Frontal cortex (tissue), 4 donors: Measurements from ENCODE around the gene MAP1LC3A. TPM values are rescaled to one million over a fixed set of nuclear protein-coding genes. Genes with fewer than 3 reads are reported as not detected.
A peak's percentile ranks its signal among the peaks of the same experiment; 100 is the strongest.

ENCODE experiments used
- DNase-seq, 2 donors: peaks; one replicate each; pipeline ENCODE4 v3.0.0; 2012; ENCODE audit warnings: low spot score in 2 of 2
- FAIRE-seq: peaks from 2 replicates; lab custom pipeline; 2012; peaks lifted over from hg19 to GRCh38; lab: Jason Lieb, UNC
- total RNA-seq: library from RNA; depleted of rRNA; stranded (reverse); fragments of >200 nt; gene quantifications from one replicate; pipeline ENCODE4 v1.2.3, GENCODE V29; 2014
- donor health status: control.
- donor health status: control.
- donor health status: control.

The MAP1LC3A gene
- total RNA-seq, 1 donor from 2014 or later = 43.2 TPM

DNA sequence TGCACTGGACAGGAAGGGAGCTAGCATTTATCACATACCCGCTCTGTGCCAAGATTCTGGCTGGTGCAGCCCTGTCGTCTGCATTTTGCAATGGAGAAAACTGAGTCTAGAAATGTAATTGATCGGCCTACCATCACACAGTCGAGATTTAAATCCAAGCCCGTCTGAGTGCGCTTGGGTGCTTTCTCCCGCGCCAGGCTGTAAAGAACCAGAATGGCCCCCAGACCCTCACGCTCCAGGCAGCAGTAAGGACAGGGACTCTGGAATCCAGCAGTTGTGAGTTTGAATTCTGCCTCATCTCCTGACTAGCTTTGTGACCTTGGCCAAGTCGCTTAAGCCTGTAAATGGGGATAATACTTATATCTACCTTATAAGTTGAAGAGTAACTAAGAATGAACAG is 31.5 kb upstream of the MAP1LC3A start:
- FAIRE-seq (no peak), DNase-seq (no peak)

DNA sequence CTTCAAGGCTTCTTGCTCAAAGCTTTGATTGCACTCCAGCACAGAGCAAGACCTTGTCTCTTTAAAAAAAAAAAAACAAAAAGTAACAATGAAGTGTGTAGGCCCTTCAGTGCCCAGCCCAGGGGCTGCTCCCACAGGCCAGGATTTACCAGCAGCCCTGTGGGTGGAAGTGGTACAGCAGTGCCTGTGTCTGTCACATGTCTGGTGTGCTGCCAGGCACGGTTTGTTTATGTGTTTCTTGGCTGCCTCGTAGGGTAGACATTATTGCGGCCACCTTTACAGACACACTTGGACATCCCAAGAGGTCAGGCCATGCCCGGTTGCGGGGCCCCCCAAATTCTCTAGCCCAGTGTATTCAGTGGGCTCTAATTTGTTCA is 29.6 kb upstream of the MAP1LC3A start:
- DNase-seq (no peak), FAIRE-seq (no peak)

DNA sequence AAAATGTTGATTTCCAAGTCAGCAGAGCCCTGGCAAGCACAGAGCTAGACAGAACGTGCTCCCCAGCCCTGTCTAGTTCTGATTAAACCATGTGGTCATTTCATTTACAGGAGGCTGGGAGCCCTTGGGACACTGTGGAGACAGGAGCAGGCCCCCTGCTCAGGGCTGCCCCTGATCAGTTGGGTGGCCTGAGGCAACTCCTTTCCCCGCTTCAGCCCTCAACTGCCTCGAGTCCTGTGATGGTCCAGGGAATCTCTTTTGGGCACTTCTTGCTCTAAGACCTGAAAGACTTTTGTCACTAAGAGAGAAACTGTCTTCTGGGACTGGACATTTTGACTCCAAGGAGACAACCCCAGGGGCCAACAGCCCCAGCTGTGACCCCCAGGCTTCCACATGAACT is 28.8 kb upstream of the MAP1LC3A start:
- FAIRE-seq = no peak
- DNase-seq = no peak

DNA sequence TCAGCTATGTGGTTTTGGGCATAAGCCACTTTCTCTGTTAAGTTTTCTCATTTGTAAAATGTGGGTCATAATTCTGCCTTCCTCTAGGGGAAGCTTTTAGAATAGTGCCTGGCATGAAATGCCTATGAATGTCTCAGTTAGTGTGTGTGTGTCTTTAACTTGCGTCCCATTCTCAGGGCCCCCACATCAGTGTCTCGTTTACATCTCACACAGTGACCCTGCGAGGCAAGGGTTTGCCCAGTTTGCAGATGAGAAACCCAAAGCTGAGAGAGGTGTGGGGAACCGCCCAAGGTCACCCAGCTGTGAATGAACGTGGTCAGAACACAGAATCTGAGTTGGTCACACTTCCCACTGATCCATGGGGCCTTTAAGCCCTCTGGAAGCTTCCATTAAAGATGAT is 28.2 kb upstream of the MAP1LC3A start:
- FAIRE-seq = no peak
- DNase-seq = no peak

DNA sequence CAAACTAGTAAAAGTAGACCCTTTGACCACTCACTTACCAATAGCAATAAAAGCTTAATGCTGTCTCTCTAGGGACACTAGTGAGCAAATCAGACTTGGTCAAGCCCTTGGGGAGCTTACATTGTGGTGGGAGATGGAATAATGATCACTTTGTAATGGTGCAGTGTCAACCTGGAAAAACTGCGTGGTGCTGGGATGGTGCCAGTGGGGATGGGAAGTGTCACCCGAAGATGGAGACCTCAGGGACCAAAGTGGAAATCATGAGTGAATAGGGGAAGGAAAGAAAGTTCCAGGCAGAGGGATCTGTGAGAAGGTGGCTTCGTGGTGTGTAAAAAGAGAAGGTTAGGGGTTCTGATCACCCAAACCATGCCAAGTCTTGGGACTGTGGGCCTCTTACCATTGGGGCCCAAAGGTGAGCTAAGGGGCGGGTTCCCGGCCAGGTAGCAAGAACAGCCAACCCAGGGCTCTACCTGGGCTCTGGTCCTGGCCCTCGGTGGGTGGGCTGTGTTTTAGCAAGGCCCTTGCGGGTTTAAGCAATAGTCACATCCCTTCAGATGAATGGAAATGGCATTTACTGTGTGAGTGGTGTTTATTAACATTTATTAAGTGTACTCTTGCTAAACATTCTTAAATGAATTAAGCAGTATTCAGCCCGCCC is 26.8 kb upstream of the MAP1LC3A start:
- no peak for DNase-seq

DNA sequence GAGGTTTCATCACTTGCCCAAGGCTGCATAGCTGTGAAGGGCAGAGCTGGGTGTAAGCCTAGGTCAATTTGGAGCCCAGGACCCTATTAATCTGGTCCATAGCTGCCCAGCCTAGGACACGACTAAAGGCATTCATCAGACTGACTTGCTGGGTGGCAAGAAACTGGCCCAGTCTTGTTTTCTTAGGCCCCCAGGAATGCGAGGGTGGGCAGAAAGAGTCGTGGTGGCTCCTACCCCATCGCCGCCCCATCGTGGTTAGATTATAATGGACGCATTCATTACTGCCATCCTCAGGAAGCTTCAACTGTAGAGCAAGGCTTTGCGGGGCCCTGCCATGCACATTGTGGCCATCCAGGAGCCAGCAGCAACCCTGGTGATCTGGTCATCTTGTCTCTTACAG is 26.2 kb upstream of the MAP1LC3A start:
- DNase-seq = no peak
- no peak for FAIRE-seq

More for the DNA sequence above, 26.8 kb upstream of the MAP1LC3A start:
- FAIRE-seq = no peak

DNA sequence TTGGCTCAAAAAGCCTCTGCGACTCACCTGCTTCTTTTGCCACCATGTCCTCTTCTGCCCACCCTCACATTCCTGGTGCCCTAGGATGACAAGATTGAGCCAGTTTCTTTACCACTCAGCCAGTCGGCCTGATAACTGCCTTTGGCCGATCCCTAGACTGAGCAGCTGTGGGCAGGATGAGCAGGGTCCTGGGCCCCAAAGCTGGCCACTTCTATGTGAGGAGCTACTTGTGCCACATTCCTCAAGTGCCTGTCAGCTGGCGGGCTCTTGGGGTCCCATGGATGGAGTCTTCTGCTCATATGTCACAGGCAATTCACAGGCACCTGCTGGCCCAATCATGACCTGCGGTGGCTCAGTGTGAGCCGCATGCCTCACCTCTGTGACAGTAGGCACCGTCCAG is 25.8 kb upstream of the MAP1LC3A start:
- FAIRE-seq (no peak), DNase-seq (no peak)

DNA sequence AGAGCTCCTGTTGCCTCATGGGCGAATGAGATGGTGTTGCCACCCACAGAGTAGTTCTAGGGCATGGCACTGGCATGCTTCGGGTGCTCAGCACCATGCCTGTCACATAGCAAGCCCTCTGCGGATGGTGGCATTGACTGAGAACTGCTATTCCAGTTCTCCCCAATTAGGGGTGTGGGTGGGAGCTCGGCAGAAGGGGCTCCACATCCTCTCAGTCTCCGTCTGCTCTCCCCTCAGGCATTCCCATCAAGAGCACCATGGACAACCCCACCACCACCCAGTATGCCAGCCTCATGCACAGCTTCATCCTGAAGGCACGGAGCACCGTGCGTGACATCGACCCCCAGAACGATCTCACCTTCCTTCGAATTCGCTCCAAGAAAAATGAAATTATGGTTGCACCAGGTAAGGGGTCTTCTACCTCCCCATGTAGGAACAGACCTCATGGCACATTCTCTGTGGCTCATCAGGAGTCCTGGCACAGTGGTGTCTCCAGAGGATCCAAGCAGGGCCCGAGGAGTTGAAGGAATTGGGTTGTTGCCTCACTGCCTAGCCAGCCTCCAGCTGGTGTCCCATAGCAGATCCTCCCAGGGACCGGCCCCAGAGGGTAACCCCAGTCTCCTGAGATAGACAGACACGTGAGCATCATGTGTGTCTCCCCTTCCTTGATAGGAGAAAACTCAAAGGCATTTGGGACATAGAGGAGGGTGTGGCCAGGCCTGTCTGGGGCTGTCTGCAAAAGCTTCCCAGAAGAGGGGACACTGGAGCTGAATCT is 23.9 kb upstream of the MAP1LC3A start:
- DNase-seq = no peak
- FAIRE-seq = no peak

DNA sequence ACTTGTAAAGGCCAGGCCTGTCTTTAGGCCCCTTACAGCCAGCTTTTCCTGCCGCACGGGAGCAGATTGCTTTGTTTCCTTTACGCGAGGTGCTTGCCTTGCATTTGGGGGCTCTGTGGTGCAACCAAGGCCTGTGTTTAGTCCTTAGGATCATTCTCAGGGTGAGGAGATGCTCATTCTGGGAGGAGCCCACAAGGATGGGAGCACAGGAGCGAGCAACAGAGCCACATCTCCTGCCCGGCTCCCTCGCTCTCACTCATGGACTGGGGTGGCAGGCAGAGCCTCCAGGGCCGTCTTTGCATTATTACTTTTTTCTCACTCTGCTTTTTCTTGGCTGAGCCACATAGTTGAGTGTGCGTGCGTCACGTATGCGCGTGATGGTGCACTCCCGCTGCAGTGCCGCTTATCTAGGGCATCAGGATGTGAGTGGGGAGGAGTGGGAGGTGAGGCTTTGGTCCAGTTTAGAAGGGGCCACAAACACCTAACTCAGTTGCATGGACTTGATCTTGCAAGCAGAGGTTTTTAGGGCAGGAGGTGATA is 23.1 kb upstream of the MAP1LC3A start:
- no peak for FAIRE-seq
- no peak for DNase-seq

DNA sequence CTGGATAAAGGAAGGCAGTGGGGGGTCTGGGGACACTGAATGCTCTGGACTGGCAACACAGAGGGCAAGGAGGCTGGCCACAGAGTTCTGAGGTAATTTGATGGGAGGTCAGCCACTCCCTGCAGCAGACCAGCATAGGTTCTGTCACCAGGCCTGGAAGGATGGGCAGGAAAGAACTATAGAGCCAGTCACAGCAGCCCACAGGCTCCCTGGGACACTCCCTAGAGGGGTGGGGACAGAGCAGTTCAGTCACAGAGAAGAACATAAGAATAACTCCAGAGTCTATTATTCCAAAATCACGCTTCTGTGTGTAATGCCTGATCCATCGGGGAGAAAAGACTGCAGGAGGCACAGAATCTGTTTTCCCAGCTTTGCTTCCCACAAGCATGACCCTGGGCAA is 22.7 kb upstream of the MAP1LC3A start:
- FAIRE-seq (no peak), DNase-seq (no peak)

DNA sequence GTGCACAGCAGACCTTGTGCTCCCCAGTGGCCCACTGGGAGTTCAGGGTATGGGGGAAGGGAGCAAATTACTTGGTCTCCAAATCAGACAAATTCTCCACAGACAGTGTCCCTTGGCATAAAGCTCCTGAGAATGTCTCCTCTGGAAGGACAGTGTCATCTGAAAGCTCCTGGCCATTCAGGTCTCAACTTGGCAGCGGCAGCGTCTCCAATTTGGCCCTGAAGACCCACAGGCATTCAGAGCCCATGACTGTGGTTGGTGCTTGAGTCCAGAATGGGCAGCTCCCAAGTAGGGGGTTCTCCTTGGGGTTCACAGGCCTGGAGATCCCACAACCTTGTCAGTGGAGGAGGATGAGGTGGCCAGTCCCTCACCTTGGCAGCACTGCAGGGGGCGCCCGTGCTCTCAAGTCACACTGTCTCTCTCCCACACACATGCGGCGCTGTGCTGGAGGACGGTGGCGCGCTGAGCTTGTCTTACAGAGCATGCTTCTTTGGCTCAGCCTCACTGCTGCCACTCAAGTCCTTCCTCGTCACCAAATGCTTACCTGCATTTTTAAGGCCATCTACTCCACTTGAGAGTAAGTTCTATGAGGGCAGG is 21.6 kb upstream of the MAP1LC3A start:
- no peak for FAIRE-seq
- DNase-seq = no peak

DNA sequence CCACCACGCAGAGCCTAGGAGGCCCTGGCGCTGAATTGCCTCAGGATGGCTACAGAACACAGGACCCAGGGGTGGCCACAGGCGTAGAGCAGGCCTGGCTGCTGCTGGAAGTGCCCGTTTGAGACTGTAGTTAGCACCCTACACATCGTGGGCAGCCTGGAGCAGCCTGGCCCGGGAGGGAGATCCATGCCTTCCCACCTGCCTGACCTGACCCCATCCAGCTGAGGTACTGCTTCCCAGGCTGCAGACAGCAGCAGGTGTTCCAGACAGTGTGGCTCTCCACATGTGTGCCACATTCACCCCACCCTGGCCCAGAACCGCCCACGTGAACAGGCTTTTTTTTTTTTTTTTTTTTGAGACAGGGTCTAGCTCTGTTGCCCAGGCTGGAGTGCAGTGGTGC is 20.9 kb upstream of the MAP1LC3A start:
- no peak for DNase-seq
- FAIRE-seq = no peak

DNA sequence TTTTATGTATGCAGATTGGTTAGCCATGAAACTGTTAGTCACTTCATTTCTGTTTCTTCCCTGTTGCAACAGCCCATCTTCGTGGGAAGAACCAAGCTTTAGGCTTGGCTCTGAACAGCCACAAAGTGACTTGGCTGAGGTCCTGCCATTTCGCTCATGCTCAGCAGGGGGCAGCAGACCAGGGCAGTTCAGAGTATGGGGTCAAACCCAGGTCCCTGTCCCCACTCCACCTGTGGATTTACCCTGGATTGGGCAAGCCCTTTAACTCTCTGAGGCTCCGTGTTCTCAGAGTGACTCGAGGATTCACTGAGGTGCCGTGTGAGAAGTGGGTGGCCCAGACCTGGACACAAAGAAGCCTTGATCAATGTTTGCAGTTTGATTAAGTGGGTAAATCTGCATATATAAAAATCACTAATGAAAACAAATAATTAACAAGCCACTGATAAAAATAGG is 19.8 kb upstream of the MAP1LC3A start:
- FAIRE-seq = no peak

DNA sequence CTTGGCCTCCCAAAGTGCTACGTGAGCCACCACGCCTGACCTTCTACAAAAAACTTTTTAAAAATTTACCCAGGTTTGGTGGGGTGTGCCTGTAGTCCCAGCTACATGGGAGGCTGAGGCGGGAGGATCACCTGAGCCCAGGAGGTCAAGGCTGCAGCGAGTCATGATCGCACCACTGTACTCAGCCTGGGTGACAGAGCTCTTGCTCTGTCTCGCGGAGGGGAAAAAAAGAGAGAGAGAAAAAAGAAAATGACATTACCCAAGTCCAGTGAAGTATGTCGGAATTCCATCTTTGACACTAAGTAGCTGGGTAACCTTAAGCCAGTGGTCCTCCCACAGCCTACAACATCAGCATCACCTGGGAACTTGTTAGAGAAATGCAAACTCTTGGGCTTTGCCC is 18.8 kb upstream of the MAP1LC3A start:
- FAIRE-seq (no peak), DNase-seq (no peak)

More for the DNA sequence above, 19.8 kb upstream of the MAP1LC3A start:
- peak in 1 of 2 donors; percentile 45 for DNase-seq

DNA sequence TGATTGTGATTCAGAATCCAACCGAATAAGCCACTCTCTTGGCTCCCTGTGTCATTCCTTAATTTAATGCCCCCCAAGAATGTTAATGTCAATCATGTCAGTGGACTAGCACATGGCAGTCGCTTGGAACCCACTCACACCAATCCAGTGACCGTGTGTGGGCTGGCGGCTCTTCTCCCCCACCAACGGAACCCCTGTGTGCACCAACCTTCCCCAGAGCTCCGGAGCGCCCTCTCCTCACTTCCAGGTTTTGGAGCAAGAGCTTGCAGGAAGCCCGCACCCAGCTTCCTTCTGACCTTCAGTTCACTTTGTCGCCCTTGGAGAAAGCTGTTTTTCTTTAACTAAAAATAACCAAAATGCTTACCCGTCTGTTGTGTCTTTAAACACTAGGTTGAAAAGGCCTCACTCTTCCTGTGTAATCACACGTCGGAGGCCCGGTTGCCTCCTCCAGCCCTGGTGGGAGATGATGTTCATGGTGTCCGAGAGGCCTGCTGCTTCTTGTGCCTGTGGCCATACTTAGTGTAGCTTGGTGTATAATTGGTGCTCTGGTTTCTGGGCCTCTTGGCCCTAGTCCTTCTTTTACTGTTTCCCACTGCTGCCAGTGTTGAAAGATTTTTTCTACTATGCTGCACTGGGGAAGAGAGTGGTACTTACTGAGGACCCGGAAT is 17.8 kb upstream of the MAP1LC3A start:
- DNase-seq = no peak
- no peak for FAIRE-seq

DNA sequence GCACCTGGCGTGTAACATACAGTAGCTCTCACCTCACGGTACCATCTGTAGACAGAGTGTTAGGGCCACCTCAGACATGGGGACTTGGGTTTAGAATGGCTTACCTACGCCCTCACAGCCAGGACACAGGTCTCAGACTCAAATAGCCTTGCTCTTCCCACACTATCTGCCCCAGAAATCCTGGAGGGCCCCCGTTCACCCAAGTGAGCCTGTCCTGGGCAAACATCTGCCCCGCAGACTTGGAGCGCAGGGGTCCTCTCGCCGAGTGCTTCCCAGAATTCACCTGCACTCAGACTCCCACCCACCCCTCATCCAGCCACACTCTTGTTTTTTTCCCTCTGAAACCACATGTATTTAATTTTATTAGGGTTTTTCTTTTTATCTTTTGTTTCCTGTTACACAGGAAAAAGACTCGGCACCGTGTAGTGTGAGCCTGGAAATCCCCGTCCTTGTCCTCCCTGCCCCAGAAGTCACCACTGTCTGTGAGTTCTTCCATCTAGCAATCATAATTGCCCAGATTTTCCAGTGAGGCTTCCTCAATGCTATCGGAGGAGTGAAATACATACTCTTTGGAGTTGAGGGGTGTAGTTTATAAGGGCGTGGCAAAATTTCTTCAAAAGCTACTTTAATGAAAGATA is 17.1 kb upstream of the MAP1LC3A start:
- FAIRE-seq (no peak), DNase-seq (no peak)

DNA sequence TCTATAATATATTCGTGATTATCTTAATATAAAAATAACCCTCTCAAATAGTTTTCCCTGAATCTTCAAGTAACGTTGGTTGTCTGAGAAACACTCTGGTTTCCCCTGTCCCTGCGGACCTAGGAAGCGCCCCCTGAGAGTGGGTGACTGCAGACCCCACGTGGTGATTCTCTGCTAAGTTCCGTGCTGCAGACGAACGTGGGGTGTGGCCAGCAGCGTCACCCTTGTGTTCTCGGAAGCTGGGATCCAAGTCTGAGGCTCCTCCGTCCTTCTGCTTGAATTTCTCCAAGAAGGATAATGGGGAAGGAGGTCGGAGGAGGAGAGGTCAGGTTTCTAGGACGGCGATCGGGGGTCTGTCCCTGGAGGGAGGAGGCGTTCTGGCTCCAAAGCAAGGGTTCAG is 16.6 kb upstream of the MAP1LC3A start:
- FAIRE-seq (no peak), DNase-seq (no peak)

DNA sequence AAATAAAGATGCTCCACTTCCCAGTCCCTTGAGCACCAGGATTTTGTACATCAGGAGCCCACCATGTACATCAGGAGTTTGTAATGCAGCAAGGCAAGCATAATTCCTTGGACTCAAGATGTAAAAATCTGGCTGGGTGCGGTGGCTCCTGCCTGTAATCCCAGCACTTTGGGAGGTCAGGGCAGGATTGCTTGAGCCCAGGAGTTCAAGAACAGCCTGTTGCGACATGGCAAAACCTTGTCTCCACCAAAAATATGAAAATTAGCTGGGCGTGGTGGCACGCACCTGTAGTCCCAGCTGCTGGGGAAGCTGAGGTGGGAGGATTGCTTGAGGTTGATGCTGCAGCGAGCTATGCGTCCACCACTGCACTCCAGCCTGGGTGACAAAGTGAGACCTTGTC is 16.1 kb upstream of the MAP1LC3A start:
- no peak for FAIRE-seq
- DNase-seq = no peak

DNA sequence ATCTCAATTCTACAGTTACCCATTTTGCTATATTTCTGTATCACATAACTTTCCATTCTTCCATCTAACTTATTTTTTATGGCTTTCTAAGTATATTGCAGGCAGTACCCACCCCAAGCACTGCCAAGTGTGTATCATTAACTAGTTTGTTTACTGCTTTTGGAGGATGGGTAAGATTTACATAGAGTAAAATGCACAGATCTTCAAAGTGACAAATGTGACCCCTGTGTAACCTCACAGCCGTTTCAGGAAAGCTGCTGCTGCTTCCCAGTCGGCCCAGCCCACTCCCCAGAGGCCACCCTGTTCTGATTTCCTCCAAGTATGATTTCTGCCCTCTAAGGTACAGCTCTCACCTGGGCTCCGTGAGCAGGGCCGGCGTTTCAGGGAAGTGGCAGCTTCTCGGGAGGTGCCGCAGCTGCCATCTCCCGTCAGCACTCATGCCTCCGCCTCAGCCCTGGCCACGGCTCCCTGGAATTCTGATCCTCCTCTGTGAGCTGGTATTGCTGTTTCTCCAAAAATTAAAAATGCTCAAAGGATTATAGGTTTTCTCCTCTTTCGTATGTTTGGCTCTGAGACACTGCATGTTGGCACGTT is 15.0 kb upstream of the MAP1LC3A start:
- FAIRE-seq (no peak), DNase-seq (no peak)
